Measurements from ENCODE around the gene STPG1.

STPG1 gene

DNA sequence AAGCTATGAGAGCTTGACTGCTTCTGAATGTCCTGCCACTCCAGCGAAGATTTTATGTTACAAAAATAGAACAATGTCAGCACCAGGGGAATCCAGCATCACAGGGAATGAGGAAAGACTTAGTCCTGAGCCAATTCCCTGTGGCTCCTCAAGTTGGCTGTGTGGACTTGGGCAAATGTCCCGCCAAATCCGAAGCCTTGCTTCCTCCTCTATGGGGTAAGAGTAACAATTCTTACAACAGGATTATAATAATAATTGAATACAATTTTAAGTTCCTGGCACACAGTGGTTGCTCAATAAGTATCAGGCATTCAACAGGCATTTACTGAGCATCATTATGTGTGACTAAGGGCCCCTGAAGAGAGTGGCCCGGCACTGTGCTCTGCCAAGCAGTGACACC, 44.4 kb downstream of the STPG1 start:
- H3K4me2 ChIP-seq (ENCODE audit: low read depth, low read length, poor library complexity, severe bottlenecking): no peak overlapping the region
- no peaks in the 10 kb centered on the region for H4K20me1 ChIP-seq (ENCODE audit: low read depth, low read length)
- no peak overlapping the region for H3K9ac ChIP-seq (ENCODE audit: low read length)
- H3K9me3 ChIP-seq (ENCODE audit: insufficient read depth, low read length): no peaks in the 10 kb centered on the region
- H3F3A ChIP-seq (ENCODE audit: insufficient read depth): no peaks in the 10 kb centered on the region
- H3K27ac ChIP-seq (ENCODE audit: low read depth, low read length): no peak overlapping the region
- H3K36me3 ChIP-seq (ENCODE audit: low read length): no peaks in the 10 kb centered on the region
- no peaks in the 10 kb centered on the region for H3K27me3 ChIP-seq (ENCODE audit: low read length)
- no peak overlapping the region for H3K4me3 ChIP-seq (ENCODE audit: insufficient read depth, low read length, poor library complexity, severe bottlenecking)
- H2AFZ ChIP-seq (ENCODE audit: low read depth, low read length, severe bottlenecking): no peak overlapping the region
- H3K9me2 ChIP-seq (replicated peaks; ENCODE audit: insufficient read depth, low read length): no peaks in the 10 kb centered on the region
- TF ChIP-seq, protein P1, sequence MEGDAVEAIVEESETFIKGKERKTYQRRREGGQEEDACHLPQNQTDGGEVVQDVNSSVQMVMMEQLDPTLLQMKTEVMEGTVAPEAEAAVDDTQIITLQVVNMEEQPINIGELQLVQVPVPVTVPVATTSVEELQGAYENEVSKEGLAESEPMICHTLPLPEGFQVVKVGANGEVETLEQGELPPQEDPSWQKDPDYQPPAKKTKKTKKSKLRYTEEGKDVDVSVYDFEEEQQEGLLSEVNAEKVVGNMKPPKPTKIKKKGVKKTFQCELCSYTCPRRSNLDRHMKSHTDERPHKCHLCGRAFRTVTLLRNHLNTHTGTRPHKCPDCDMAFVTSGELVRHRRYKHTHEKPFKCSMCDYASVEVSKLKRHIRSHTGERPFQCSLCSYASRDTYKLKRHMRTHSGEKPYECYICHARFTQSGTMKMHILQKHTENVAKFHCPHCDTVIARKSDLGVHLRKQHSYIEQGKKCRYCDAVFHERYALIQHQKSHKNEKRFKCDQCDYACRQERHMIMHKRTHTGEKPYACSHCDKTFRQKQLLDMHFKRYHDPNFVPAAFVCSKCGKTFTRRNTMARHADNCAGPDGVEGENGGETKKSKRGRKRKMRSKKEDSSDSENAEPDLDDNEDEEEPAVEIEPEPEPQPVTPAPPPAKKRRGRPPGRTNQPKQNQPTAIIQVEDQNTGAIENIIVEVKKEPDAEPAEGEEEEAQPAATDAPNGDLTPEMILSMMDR (IDR thresholded peaks at IDR 0.05; ENCODE audit: insufficient read depth, low read length, poor library complexity, severe bottlenecking): no peak
- no peak for TF ChIP-seq EZH2phosphoT487 (conservative IDR thresholded peaks at IDR 0.05; ENCODE audit: low read length)
- H3K79me2 ChIP-seq (ENCODE audit: insufficient read depth, low read length): no peaks in the 10 kb centered on the region

DNA sequence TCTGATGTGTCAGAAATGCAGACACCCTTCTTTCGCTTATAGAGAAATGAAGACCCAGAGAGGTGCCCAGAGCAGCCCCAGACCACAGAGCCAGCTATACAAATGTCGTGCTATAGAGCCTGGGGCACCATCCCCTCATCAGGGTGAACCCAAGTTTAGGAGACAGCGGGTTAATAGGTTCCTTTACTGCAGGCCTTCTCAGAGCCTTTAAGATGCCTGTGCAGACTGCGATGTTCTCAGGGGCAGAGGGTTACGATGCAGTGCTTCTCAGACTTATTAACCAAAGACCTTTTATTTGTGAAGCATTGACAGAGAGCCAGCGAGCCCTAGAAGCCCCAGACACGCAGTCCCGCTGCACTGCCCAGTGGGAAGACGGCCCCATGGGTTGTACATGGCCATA, 46.9 kb downstream of the STPG1 start:
- Histone ChIP-seq H3K79me2 (ENCODE audit: insufficient read depth, low read length) (no peaks in the 10 kb centered on the region), H2AFZ (ENCODE audit: low read depth, low read length, severe bottlenecking) (no peak overlapping the region), H3K27me3 (ENCODE audit: low read length) (no peaks in the 10 kb centered on the region), H3K36me3 (ENCODE audit: low read length) (no peaks in the 10 kb centered on the region), H3K9ac (ENCODE audit: low read length) (no peak overlapping the region), H3F3A (ENCODE audit: insufficient read depth) (no peaks in the 10 kb centered on the region), H3K9me3 (ENCODE audit: insufficient read depth, low read length) (no peaks in the 10 kb centered on the region), H3K4me3 (ENCODE audit: insufficient read depth, low read length, poor library complexity, severe bottlenecking) (no peak overlapping the region), H3K27ac (ENCODE audit: low read depth, low read length) (no peak overlapping the region), H3K9me2 (replicated peaks; ENCODE audit: insufficient read depth, low read length) (no peaks in the 10 kb centered on the region), H3K4me2 (ENCODE audit: low read depth, low read length, poor library complexity, severe bottlenecking) (no peak overlapping the region), H4K20me1 (ENCODE audit: low read depth, low read length) (no peaks in the 10 kb centered on the region)
- TF ChIP-seq, protein P1 (IDR thresholded peaks at IDR 0.05; ENCODE audit: insufficient read depth, low read length, poor library complexity, severe bottlenecking): no peak
- TF ChIP-seq EZH2phosphoT487 (conservative IDR thresholded peaks at IDR 0.05; ENCODE audit: low read length): no peak

DNA sequence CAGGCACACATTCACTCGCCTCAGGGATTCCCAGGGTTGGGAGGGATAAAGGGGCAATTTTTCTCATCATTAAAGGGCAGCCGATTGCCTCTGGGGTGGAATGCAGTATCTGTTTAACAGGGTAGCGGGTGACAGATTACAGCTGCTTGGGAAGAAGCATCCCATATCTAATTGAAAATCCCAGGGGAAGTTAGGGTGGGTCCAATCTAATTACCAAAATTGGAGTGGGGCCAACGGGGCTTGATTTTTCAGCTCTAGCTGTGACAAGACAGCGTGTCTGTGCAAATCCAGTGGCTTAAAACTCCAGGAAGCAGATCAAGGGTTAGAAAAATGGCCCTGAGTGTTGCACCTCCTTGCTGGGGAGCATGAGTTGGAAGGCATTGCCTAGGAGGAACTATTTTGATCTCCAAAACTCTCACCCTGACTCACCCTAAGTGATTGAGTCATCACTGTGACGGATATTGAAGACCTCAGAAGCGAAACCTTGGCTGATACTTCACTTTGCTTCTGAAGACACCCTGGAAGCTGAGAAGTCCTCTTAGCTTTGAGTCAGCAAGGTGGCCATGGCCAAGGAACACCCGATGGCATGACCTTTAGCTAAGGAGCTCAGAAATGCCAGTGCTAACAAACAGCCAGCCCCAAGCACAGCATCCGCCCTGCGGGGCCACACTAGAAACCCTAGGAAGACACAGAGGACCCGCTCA, 48.5 kb downstream of the STPG1 start:
- Histone ChIP-seq H3K79me2 (ENCODE audit: insufficient read depth, low read length) (no peaks in the 10 kb centered on the region), H3K9ac (ENCODE audit: low read length) (no peak overlapping the region), H3K9me2 (replicated peaks; ENCODE audit: insufficient read depth, low read length) (no peaks in the 10 kb centered on the region), H3K27me3 (ENCODE audit: low read length) (no peaks in the 10 kb centered on the region), H3K36me3 (ENCODE audit: low read length) (no peaks in the 10 kb centered on the region), H4K20me1 (ENCODE audit: low read depth, low read length) (no peaks in the 10 kb centered on the region), H3K9me3 (ENCODE audit: insufficient read depth, low read length) (no peaks in the 10 kb centered on the region), H3K4me2 (ENCODE audit: low read depth, low read length, poor library complexity, severe bottlenecking) (no peak overlapping the region), H3K4me3 (ENCODE audit: insufficient read depth, low read length, poor library complexity, severe bottlenecking) (no peak overlapping the region), H3F3A (ENCODE audit: insufficient read depth) (no peaks in the 10 kb centered on the region), H2AFZ (ENCODE audit: low read depth, low read length, severe bottlenecking) (no peak overlapping the region), H3K27ac (ENCODE audit: low read depth, low read length) (no peak overlapping the region)
- TF ChIP-seq, protein P1 (IDR thresholded peaks at IDR 0.05; ENCODE audit: insufficient read depth, low read length, poor library complexity, severe bottlenecking): no peak
- no peak for TF ChIP-seq EZH2phosphoT487 (conservative IDR thresholded peaks at IDR 0.05; ENCODE audit: low read length)

Data from SU-DHL-6 (cell line).